DOHH2 (cell line): Measurements from ENCODE around the gene BNIP2.
A peak's percentile ranks its signal among the peaks of the same experiment; 100 is the strongest.

Experiments used
- H3F3A ChIP-seq: fragments of 200-600 bp; sonication (generic), shearing (Covaris generic); 2 replicates; pipeline ENCODE4 v1.6.0; 2016; ENCODE audit warnings: antibody characterized with exemption, mild to moderate bottlenecking; ENCODE audit not compliant: control insufficient read depth, insufficient read depth
- H3K27ac ChIP-seq: fragments of 200-600 bp; sonication (generic); 2 replicates; pipeline ENCODE4 v1.5.1; 2014; ENCODE audit warnings: low read depth, mild to moderate bottlenecking, low read length, moderate library complexity
- H3K27me3 ChIP-seq: fragments of 200-600 bp; sonication (generic); 2 replicates; pipeline ENCODE4 v1.6.1; 2014; ENCODE audit warnings: mild to moderate bottlenecking, low read length, mixed read lengths; ENCODE audit not compliant: control insufficient read depth
- H3K36me3 ChIP-seq: fragments of 200-600 bp; sonication (generic); 2 replicates; pipeline ENCODE4 v1.6.1; 2014; ENCODE audit warnings: mild to moderate bottlenecking, low read length, moderate library complexity, mixed read lengths; ENCODE audit not compliant: control insufficient read depth
- H3K4me1 ChIP-seq: fragments of 200-600 bp; sonication (generic); 2 replicates; pipeline ENCODE4 v1.6.1; 2014; ENCODE audit warnings: mild to moderate bottlenecking, low read length, mixed read lengths; ENCODE audit not compliant: control insufficient read depth
- H3K4me2 ChIP-seq: fragments of 200-600 bp; sonication (generic); 2 replicates; pipeline ENCODE4 v1.6.0; 2014; ENCODE audit warnings: mild to moderate bottlenecking, low read length, moderate library complexity
- H3K4me3 ChIP-seq: fragments of 200-600 bp; sonication (generic); 2 replicates; pipeline ENCODE4 v1.5.1; 2014; ENCODE audit warnings: mild to moderate bottlenecking, low read length, mixed read lengths
- H3K79me2 ChIP-seq: fragments of 200-600 bp; sonication (generic); 2 replicates; pipeline ENCODE4 v1.6.1; 2014; ENCODE audit warnings: mild to moderate bottlenecking, low read length, mixed read lengths; ENCODE audit not compliant: control insufficient read depth
- H3K9me2 ChIP-seq: fragments of 200-600 bp; sonication (generic); replicated peaks from 2 replicates; pipeline ENCODE4 v1.6.1; 2014; ENCODE audit warnings: mild to moderate bottlenecking, low read length, mixed read lengths; ENCODE audit not compliant: control insufficient read depth
- H3K9me3 ChIP-seq: fragments of 200-600 bp; sonication (generic); 2 replicates; pipeline ENCODE4 v1.6.1; 2014; ENCODE audit warnings: antibody characterized with exemption, low read length, mixed read lengths; ENCODE audit not compliant: control insufficient read depth, insufficient read depth
- H4K20me1 ChIP-seq: fragments of 200-600 bp; sonication (generic); 2 replicates; pipeline ENCODE4 v1.6.0; 2014; ENCODE audit warnings: low read depth, mild to moderate bottlenecking, antibody characterized with exemption, low read length, moderate library complexity; ENCODE audit not compliant: control insufficient read depth, insufficient read depth
- CTCF ChIP-seq: fragments of 200-600 bp; sonication (generic); IDR thresholded peaks from one replicate; pipeline ENCODE4 v1.5.1; 2014; ENCODE audit warnings: antibody characterized with exemption, mild to moderate bottlenecking, low read depth, low read length; ENCODE audit not compliant: poor library complexity, severe bottlenecking
- EZH2phosphoT487 ChIP-seq: fragments of 200-600 bp; sonication (generic); IDR thresholded peaks from 2 replicates; pipeline ENCODE4 v1.6.1; 2017; ENCODE audit warnings: borderline replicate concordance, mild to moderate bottlenecking, antibody characterized with exemption, low read length, moderate library complexity, mixed read lengths

Gene BNIP2

GRCh38 chr15:59688423-59688781 is 718 bp downstream of the BNIP2 start:
- Histone ChIP-seq H3K4me2 (peak overlapping the region; percentile 81), H3K9me3 (no peaks in the 10 kb centered on the region), H3K4me3 (peak overlapping the region; percentile 96), H3K4me1 (peaks cover 46% of the 10 kb centered on the region), H3K79me2 (peaks cover 61% of the 10 kb centered on the region), H3K36me3 (peaks cover 54% of the 10 kb centered on the region), H3K27ac (peak overlapping the region; percentile 80), H3K9me2 (no peaks in the 10 kb centered on the region), H3F3A (peaks cover 30% of the 10 kb centered on the region), H4K20me1 (peaks cover 26% of the 10 kb centered on the region), H3K27me3 (no peaks in the 10 kb centered on the region)
- no peak for TF ChIP-seq EZH2phosphoT487
- TF ChIP-seq CTCF, result no peak

- H3K4me3 ChIP-seq, result peak overlapping the region; percentile 96
- no peaks in the 10 kb centered on the region for H3K27me3 ChIP-seq
- no peak for TF ChIP-seq CTCF
- TF ChIP-seq EZH2phosphoT487, result no peak
- H3K27ac ChIP-seq, result peak overlapping the region; percentile 80
- H3K9me2 ChIP-seq, result no peaks in the 10 kb centered on the region
- H3K4me2 ChIP-seq, result peak overlapping the region; percentile 81
- no peaks in the 10 kb centered on the region for H3K9me3 ChIP-seq
- peaks cover 59% of the 10 kb centered on the region for H3K36me3 ChIP-seq
- peaks cover 46% of the 10 kb centered on the region for H3K4me1 ChIP-seq
- peaks cover 32% of the 10 kb centered on the region for H4K20me1 ChIP-seq
- peaks cover 30% of the 10 kb centered on the region for H3F3A ChIP-seq
- peaks cover 67% of the 10 kb centered on the region for H3K79me2 ChIP-seq
Observed at GRCh38 chr15:59687836-59688235, 1.3 kb downstream of the BNIP2 start.

GRCh38 chr15:59686389-59686788 is 2.7 kb downstream of the BNIP2 start:
- H3K27me3 ChIP-seq, result no peaks in the 10 kb centered on the region
- peaks cover 73% of the 10 kb centered on the region for H3K36me3 ChIP-seq
- peaks cover 33% of the 10 kb centered on the region for H4K20me1 ChIP-seq
- H3K9me3 ChIP-seq, result no peaks in the 10 kb centered on the region
- peak overlapping the region; percentile 80 for H3K27ac ChIP-seq
- peak overlapping the region; percentile 81 for H3K4me2 ChIP-seq
- H3F3A ChIP-seq, result peaks cover 30% of the 10 kb centered on the region
- no peaks in the 10 kb centered on the region for H3K9me2 ChIP-seq
- H3K4me1 ChIP-seq, result peaks cover 46% of the 10 kb centered on the region
- peaks cover 81% of the 10 kb centered on the region for H3K79me2 ChIP-seq
- no peak for TF ChIP-seq EZH2phosphoT487
- TF ChIP-seq CTCF, result no peak
- peak overlapping the region; percentile 96 for H3K4me3 ChIP-seq
